ENCODE results near the gene RLF.

- TF ChIP-seq CTCF (conservative IDR thresholded peaks at IDR 0.05; ENCODE audit: low read depth, low read length) (no peak), EZH2 (IDR thresholded peaks at IDR 0.05; ENCODE audit: low read length, unreplicated experiment) (no peak)
These were observed 96.7 kb downstream of the RLF start, which contains the start of gene ZMPSTE24 for GRCh38 chr1:40257688-40258444.

Data from PC-3 (cell line).